GM12878 (cell line): ENCODE results near the gene SETBP1. TPM values are rescaled to one million over a fixed set of nuclear protein-coding genes. Genes with fewer than 3 reads are reported as not detected.

Source experiments
- ATAC-seq: fragments of 200-7000 bp; cut with Tn5 transposase; 3 replicates; pipeline ENCODE4 v1.9.1; 2020; ENCODE audit warnings: mild to moderate bottlenecking, moderate library complexity
- BruUV-seq: library from RNA; stranded (reverse); fragments of 400-500 nt; replicated peaks from 2 replicates; lab custom pipeline; 2021; lab: Mats Ljungman, UMichigan
- CTCF ChIA-PET: fragments of 300-600 bp; sonication (Branson Sonifier 250); formaldehyde crosslinking; extraction: SDS; loops from one replicate; lab custom pipeline; 2021; ENCODE audit warnings: inconsistent platforms; lab: Yijun Ruan, JAX
- POLR2A ChIA-PET: fragments of 350-600 bp; formaldehyde crosslinking; extraction: SDS; loops from one replicate; lab custom pipeline; 2021; ENCODE audit warnings: inconsistent platforms; lab: Charles Lee
- RAD21 ChIA-PET: fragments of 300-600 bp; sonication (Branson Sonifier 250); formaldehyde crosslinking; loops from one replicate; lab custom pipeline; 2023; ENCODE audit warnings: antibody characterized with exemption; ENCODE audit not compliant: unreplicated experiment; lab: Charles Lee
- SMC1A ChIA-PET: fragments of 300-600 bp; sonication (Branson Sonifier 250); formaldehyde crosslinking; loops from one replicate; lab custom pipeline; 2023; ENCODE audit not compliant: unreplicated experiment, uncharacterized antibody; lab: Charles Lee
- DNase-seq: peaks from one replicate; pipeline ENCODE4 v3.0.0-alpha.2; 2011; ENCODE audit warnings: low read depth, low spot score
- FAIRE-seq: peaks from 3 replicates; lab custom pipeline; 2011; peaks lifted over from hg19 to GRCh38; lab: Jason Lieb, UNC
- H2AFZ ChIP-seq: 2 replicates; pipeline ENCODE4 v1.6.0; 2011; ENCODE audit warnings: low read depth, low read length, control low read depth; ENCODE audit not compliant: control insufficient read depth
- H3K27ac ChIP-seq: 2 replicates; pipeline ENCODE4 v1.5.1; 2011; ENCODE audit warnings: control low read depth; ENCODE audit not compliant: control insufficient read depth, insufficient read depth
- H3K27me3 ChIP-seq, 2 experiments: replicated peaks in 1 of 2; 2 replicates each; pipeline versions ENCODE4 v1.6.0 to v1.6.1; 2011; ENCODE audit warnings: low read length in 1 of 2; ENCODE audit not compliant: control insufficient read depth in 2 of 2, insufficient read depth in 2 of 2
- H3K36me3 ChIP-seq, 2 experiments: 2 replicates each; pipeline ENCODE4 v1.5.1; 2011; ENCODE audit warnings: low read length in 1 of 2; ENCODE audit not compliant: control insufficient read depth in 2 of 2, insufficient read depth in 2 of 2
- H3K4me1 ChIP-seq: 2 replicates; pipeline ENCODE4 v1.6.1; 2011; ENCODE audit warnings: mild to moderate bottlenecking, low read length, moderate library complexity, mixed read lengths; ENCODE audit not compliant: control insufficient read depth, insufficient read depth
- H3K4me2 ChIP-seq: 2 replicates; pipeline ENCODE4 v1.6.0; 2011; ENCODE audit warnings: control low read depth; ENCODE audit not compliant: control insufficient read depth, insufficient read depth
- H3K4me3 ChIP-seq: fragments of 200-600 bp; sonication (generic); 2 replicates; pipeline ENCODE4 v1.5.1; 2016
- H3K79me2 ChIP-seq: 2 replicates; pipeline ENCODE4 v1.6.0; 2011; ENCODE audit warnings: low read length; ENCODE audit not compliant: control insufficient read depth, insufficient read depth
- H3K9ac ChIP-seq: 2 replicates; pipeline ENCODE4 v1.8.0; 2011; ENCODE audit warnings: low read length, control low read depth, mixed read lengths; ENCODE audit not compliant: control insufficient read depth, insufficient read depth
- H3K9me3 ChIP-seq: replicated peaks from 3 replicates; pipeline ENCODE4 v1.5.1; 2011; ENCODE audit warnings: mild to moderate bottlenecking, low read length; ENCODE audit not compliant: control insufficient read depth, insufficient read depth
- H4K20me1 ChIP-seq: 2 replicates; pipeline ENCODE4 v1.6.0; 2011; ENCODE audit not compliant: control insufficient read depth, insufficient read depth
- CREB1 ChIP-seq: IDR thresholded peaks from 2 replicates; pipeline ENCODE4 v1.6.1; 2012; ENCODE audit warnings: low read depth, mild to moderate bottlenecking, inconsistent platforms
- HDAC2 ChIP-seq: fragments of 200-600 bp; sonication (generic); IDR thresholded peaks from 2 replicates; pipeline ENCODE4 v1.6.1; 2017
- HDGF ChIP-seq: fragments of 450-650 bp; IDR thresholded peaks from 2 replicates; pipeline ENCODE4 v1.6.1; 2016; ENCODE audit warnings: antibody characterized with exemption
- LARP7 ChIP-seq: fragments of 450-650 bp; IDR thresholded peaks from 2 replicates; pipeline ENCODE4 v1.6.1; 2017; ENCODE audit warnings: mild to moderate bottlenecking
- MAX ChIP-seq: IDR thresholded peaks from 2 replicates; pipeline ENCODE4 v1.6.1; 2012; ENCODE audit warnings: low read depth, low read length, improper control_type of control experiment
- MTA2 ChIP-seq: fragments of 450-650 bp; IDR thresholded peaks from 2 replicates; pipeline ENCODE4 v1.6.1; 2016; ENCODE audit warnings: low read depth, mild to moderate bottlenecking, moderate library complexity
- POU2F2 ChIP-seq: IDR thresholded peaks from 3 replicates; pipeline ENCODE4 v1.6.1; 2011; ENCODE audit warnings: low read depth, mild to moderate bottlenecking, low read length, borderline replicate concordance
- RB1 ChIP-seq: fragments of 450-650 bp; formaldehyde crosslinking; IDR thresholded peaks from 2 replicates; pipeline ENCODE4 v1.6.1; 2017; ENCODE audit warnings: mild to moderate bottlenecking, borderline replicate concordance
- RUNX3 ChIP-seq: IDR thresholded peaks from 2 replicates; pipeline ENCODE4 v1.6.1; 2012; ENCODE audit warnings: low read length, inconsistent platforms
- SIX5 ChIP-seq: IDR thresholded peaks from 2 replicates; pipeline ENCODE4 v1.6.1; 2011; ENCODE audit warnings: mild to moderate bottlenecking, low read depth, low read length, moderate library complexity; ENCODE audit not compliant: severe bottlenecking
- SREBF1 ChIP-seq: IDR thresholded peaks from 2 replicates; pipeline ENCODE4 v1.6.1; 2012; ENCODE audit warnings: mild to moderate bottlenecking, low read length
- ZBTB11 ChIP-seq: fragments of 450-650 bp; formaldehyde crosslinking; IDR thresholded peaks from 2 replicates; pipeline ENCODE4 v1.5.0; 2022; ENCODE audit warnings: mild to moderate bottlenecking, missing genetic modification characterization
- WGBS: methylation state at CpG from one replicate; pipeline ENCODE4 v1.1.6; 2016; ENCODE audit warnings: low lambda C conversion rate; ENCODE audit not compliant: insufficient replicate concordance, insufficient coverage; ENCODE audit errors: missing lambda C conversion rate; 5-methylcytosine and 5-hydroxymethylcytosine counted together
- in situ Hi-C: fragments of 300-500 bp; cut with MboI; formaldehyde crosslinking; loops from 9 replicates; pipeline ENCODE4 v1.14.3; 2018; ENCODE audit warnings: mixed read lengths
- intact Hi-C: fragments of 100-400 bp; cut with micrococcal nuclease; formaldehyde crosslinking; loops from one replicate; pipeline ENCODE4 v1.14.2; 2022; ENCODE audit not compliant: unreplicated experiment
- polyA plus RNA-seq, 11 experiments: library from polyadenylated mRNA; depleted of rRNA in 4 of 11; unstranded in 6 of 11; stranded (reverse) in 5 of 11; fragments of >200 nt; fragmentation: Nextera tagmentation in 4 of 11; fragmentation: Illumina TruSeq in 1 of 11; extraction: Ambion mirVana in 4 of 11; extraction: Trizol in 1 of 11; gene quantifications; 1 replicate in 1 of 11; 2 replicates in 10 of 11; pipeline versions ENCODE4 v1.2.1 to v1.2.3, GENCODE V29; 2011 to 2016; ENCODE audit warnings: inconsistent platforms in 2 of 11, missing spikeins in 2 of 11, low read depth in 1 of 11
- total RNA-seq, 4 experiments: library from RNA; depleted of rRNA in 3 of 4; stranded (reverse); fragments of >200 nt in 3 of 4; fragmentation: Illumina TruSeq in 1 of 4; extraction: Trizol in 1 of 4; gene quantifications; 2 replicates each; pipeline versions ENCODE4 v1.2.1 to v1.2.3, GENCODE V29; 2013 to 2021
- TF ChIP-seq, protein P1 (sequence below): IDR thresholded peaks from 2 replicates; pipeline ENCODE4 v1.6.1; 2011; ENCODE audit warnings: low read depth, mild to moderate bottlenecking, low read length, moderate library complexity, borderline replicate concordance; ENCODE audit errors: extremely low read depth

Gene SETBP1
- total and polyA plus RNA-seq, 10 of the 15 experiments (the other 5 are each of a cell fraction or from before 2014, with no cell fraction given): 0.99 to 29.7 (median 8.3) TPM

DNA sequence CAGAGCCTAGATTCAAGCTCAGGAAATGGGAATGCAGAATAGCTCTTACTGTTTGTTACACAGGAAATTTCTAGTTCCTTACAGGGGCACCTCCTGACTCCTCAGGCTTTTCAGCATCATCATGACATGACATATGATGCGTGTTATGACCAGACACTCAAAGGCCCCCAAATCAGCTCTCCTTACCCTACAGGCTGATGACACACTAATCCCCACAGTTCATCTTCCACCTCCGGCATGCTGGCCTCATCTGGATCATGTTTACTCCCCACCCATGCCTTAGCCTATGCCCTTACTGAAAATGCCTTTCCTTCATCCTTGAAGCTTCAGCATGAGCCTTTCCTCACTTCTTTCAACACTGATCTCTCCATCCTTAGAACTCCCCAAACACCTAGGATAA lies 356.9 kb downstream of the SETBP1 start:
- RAD21 ChIA-PET: no interaction called here
- Histone ChIP-seq H3K4me2 (no peak overlapping the region), H3K79me2 (no peaks in the 10 kb centered on the region), H3K27ac (no peak overlapping the region), H3K27me3 (no peaks in the 10 kb centered on the region), H3K4me1 (no peaks in the 10 kb centered on the region), H3K9ac (no peak overlapping the region), H3K36me3 (no peaks in the 10 kb centered on the region), H3K4me3 (no peak overlapping the region), H3K9me3 (no peaks in the 10 kb centered on the region), H2AFZ (no peak overlapping the region), H4K20me1 (no peaks in the 10 kb centered on the region)
- no TSS peak for BruUV-seq
- CTCF ChIA-PET: no interaction called here
- POLR2A ChIA-PET: no interaction called here
- TF ChIP-seq RUNX3 (no peak), POU2F2 (no peak), RB1 (no peak), MTA2 (no peak), HDAC2 (no peak), HDGF (no peak), MAX (no peak), CREB1 (no peak), ZBTB11 (CRISPR knock-in tag) (no peak), LARP7 (no peak), SIX5 (no peak), SREBF1 (no peak)
- TF ChIP-seq, protein P1, sequence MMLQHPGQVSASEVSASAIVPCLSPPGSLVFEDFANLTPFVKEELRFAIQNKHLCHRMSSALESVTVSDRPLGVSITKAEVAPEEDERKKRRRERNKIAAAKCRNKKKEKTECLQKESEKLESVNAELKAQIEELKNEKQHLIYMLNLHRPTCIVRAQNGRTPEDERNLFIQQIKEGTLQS: no peak
- 97% methylated on average over 2 of the region's 2 CpGs for WGBS
- no peak for DNase-seq
- SMC1A ChIA-PET: interaction anchor here (1.5 kb wide), 1 partner anchor 11 kb away, joined by 6 read pairs; no protein-coding TSS in a partner anchor
- no peak for ATAC-seq
- in situ Hi-C loops: no loop called here
- intact Hi-C loops: no loop called here
- FAIRE-seq: no peak
